SK-N-SH treated with all-trans-retinoic acid at 6 μM for 48 hours (cell line): ENCODE results near the gene ENTHD1.

ENCODE experiments used
- ATAC-seq: fragments of 200-7000 bp; cut with Tn5 transposase; 3 replicates; pipeline ENCODE4 v1.9.1; 2020; ENCODE audit warnings: mild to moderate bottlenecking, moderate library complexity
- ARNTL ChIP-seq: fragments of 450-650 bp; formaldehyde crosslinking; IDR thresholded peaks from 2 replicates; pipeline ENCODE4 v1.5.0; 2020; ENCODE audit warnings: low read depth, mild to moderate bottlenecking, moderate library complexity, borderline replicate concordance
- BACH2 ChIP-seq: fragments of 250-450 bp; sonication (Bioruptor Pico); IDR thresholded peaks from 2 replicates; pipeline ENCODE4 v1.9.0; 2021; ENCODE audit warnings: mild to moderate bottlenecking, borderline replicate concordance
- CREB5 ChIP-seq: fragments of 250-450 bp; sonication (Bioruptor Pico); IDR thresholded peaks from 2 replicates; pipeline ENCODE4 v1.5.1; 2020; ENCODE audit warnings: low read depth, mild to moderate bottlenecking, moderate library complexity
- CSDC2 ChIP-seq: fragments of 250-450 bp; sonication (Bioruptor Pico); IDR thresholded peaks from 2 replicates; pipeline ENCODE4 v1.5.0; 2020; ENCODE audit warnings: mild to moderate bottlenecking, moderate library complexity
- CSRNP3 ChIP-seq: fragments of 250-450 bp; sonication (Bioruptor Pico); IDR thresholded peaks from 2 replicates; pipeline ENCODE4 v1.5.1; 2021; ENCODE audit warnings: mild to moderate bottlenecking, moderate library complexity
- ESRRG ChIP-seq: fragments of 250-450 bp; sonication (Bioruptor Pico); IDR thresholded peaks from 2 replicates; pipeline ENCODE4 v1.6.1; 2021; ENCODE audit warnings: mild to moderate bottlenecking
- GLIS3 ChIP-seq: fragments of 250-450 bp; sonication (Bioruptor Pico); IDR thresholded peaks from 2 replicates; pipeline ENCODE4 v1.5.0; 2020; ENCODE audit warnings: mild to moderate bottlenecking, moderate library complexity
- ISL1 ChIP-seq: fragments of 250-450 bp; sonication (Bioruptor Pico); IDR thresholded peaks from 2 replicates; pipeline ENCODE4 v2.1.2; 2022; ENCODE audit warnings: mild to moderate bottlenecking, moderate library complexity
- OSR1 ChIP-seq: fragments of 250-450 bp; sonication (Bioruptor Pico); IDR thresholded peaks from 2 replicates; pipeline ENCODE4 v1.8.0; 2022; ENCODE audit warnings: moderate library complexity, mild to moderate bottlenecking, inconsistent platforms
- PATZ1 ChIP-seq: fragments of 250-450 bp; sonication (Bioruptor Pico); IDR thresholded peaks from 2 replicates; pipeline ENCODE4 v1.8.0; 2020; ENCODE audit warnings: mild to moderate bottlenecking, moderate library complexity, borderline replicate concordance
- PPARA ChIP-seq: fragments of 250-450 bp; sonication (Bioruptor Pico); IDR thresholded peaks from 2 replicates; pipeline ENCODE4 v1.5.0; 2020; ENCODE audit warnings: mild to moderate bottlenecking, borderline replicate concordance
- RARB ChIP-seq: fragments of 250-450 bp; sonication (Bioruptor Pico); IDR thresholded peaks from 2 replicates; pipeline ENCODE4 v1.8.0; 2021; ENCODE audit warnings: mild to moderate bottlenecking, moderate library complexity
- SNAI2 ChIP-seq: fragments of 250-450 bp; sonication (Bioruptor Pico); IDR thresholded peaks from 2 replicates; pipeline ENCODE4 v1.5.0; 2020; ENCODE audit warnings: mild to moderate bottlenecking, moderate library complexity
- TCF4 ChIP-seq: fragments of 250-450 bp; sonication (Bioruptor Pico); IDR thresholded peaks from 2 replicates; pipeline ENCODE4 v1.8.0; 2021; ENCODE audit warnings: mild to moderate bottlenecking, moderate library complexity, borderline replicate concordance
- TOX ChIP-seq: fragments of 250-450 bp; sonication (Bioruptor Pico); IDR thresholded peaks from 2 replicates; pipeline ENCODE4 v1.8.0; 2021; ENCODE audit warnings: mild to moderate bottlenecking, moderate library complexity, borderline replicate concordance
- TSHZ2 ChIP-seq: fragments of 250-450 bp; sonication (Bioruptor Pico); IDR thresholded peaks from 2 replicates; pipeline ENCODE4 v1.5.0; 2020; ENCODE audit warnings: mild to moderate bottlenecking, moderate library complexity
- ZC3H10 ChIP-seq: fragments of 250-450 bp; sonication (Bioruptor Pico); IDR thresholded peaks from 2 replicates; pipeline ENCODE4 v1.5.1; 2021; ENCODE audit warnings: mild to moderate bottlenecking, moderate library complexity
- ZFP30 ChIP-seq: fragments of 450-650 bp; formaldehyde crosslinking; IDR thresholded peaks from 2 replicates; pipeline ENCODE4 v1.5.0; 2022; ENCODE audit warnings: mild to moderate bottlenecking, moderate library complexity
- ZNF565 ChIP-seq: fragments of 450-650 bp; formaldehyde crosslinking; conservative IDR thresholded peaks from 2 replicates; pipeline ENCODE4 v1.5.0; 2020; ENCODE audit warnings: low read depth, mild to moderate bottlenecking, moderate library complexity
- ZNF70 ChIP-seq: fragments of 450-650 bp; formaldehyde crosslinking; IDR thresholded peaks from 2 replicates; pipeline ENCODE4 v1.5.0; 2020; ENCODE audit warnings: mild to moderate bottlenecking, moderate library complexity
- ZNF8 ChIP-seq: fragments of 450-650 bp; formaldehyde crosslinking; IDR thresholded peaks from 2 replicates; pipeline ENCODE4 v1.5.0; 2020; ENCODE audit warnings: mild to moderate bottlenecking, moderate library complexity
- TF ChIP-seq, protein P1 (sequence below): fragments of 250-450 bp; sonication (Bioruptor Pico); IDR thresholded peaks from 2 replicates; pipeline ENCODE4 v1.8.0; 2021; ENCODE audit warnings: low read depth, mild to moderate bottlenecking, moderate library complexity, borderline replicate concordance

ENTHD1 gene

GRCh38 chr22:39777716-39778454, 115.7 kb downstream of the ENTHD1 start:
- no peak for ATAC-seq
- no peak for TF ChIP-seq ZNF70 (CRISPR knock-in tag)
- no peak for TF ChIP-seq ZNF8 (CRISPR knock-in tag)
- TF ChIP-seq SNAI2, result no peak
- TF ChIP-seq CSRNP3, result no peak
- no peak for TF ChIP-seq RARB
- no peak for TF ChIP-seq OSR1
- no peak for TF ChIP-seq ZC3H10
- no peak for TF ChIP-seq CREB5
- TF ChIP-seq ESRRG (CRISPR knock-in tag), result no peak
- TF ChIP-seq GLIS3 (CRISPR knock-in tag), result no peak
- no peak for TF ChIP-seq CSDC2
- TF ChIP-seq, protein P1, sequence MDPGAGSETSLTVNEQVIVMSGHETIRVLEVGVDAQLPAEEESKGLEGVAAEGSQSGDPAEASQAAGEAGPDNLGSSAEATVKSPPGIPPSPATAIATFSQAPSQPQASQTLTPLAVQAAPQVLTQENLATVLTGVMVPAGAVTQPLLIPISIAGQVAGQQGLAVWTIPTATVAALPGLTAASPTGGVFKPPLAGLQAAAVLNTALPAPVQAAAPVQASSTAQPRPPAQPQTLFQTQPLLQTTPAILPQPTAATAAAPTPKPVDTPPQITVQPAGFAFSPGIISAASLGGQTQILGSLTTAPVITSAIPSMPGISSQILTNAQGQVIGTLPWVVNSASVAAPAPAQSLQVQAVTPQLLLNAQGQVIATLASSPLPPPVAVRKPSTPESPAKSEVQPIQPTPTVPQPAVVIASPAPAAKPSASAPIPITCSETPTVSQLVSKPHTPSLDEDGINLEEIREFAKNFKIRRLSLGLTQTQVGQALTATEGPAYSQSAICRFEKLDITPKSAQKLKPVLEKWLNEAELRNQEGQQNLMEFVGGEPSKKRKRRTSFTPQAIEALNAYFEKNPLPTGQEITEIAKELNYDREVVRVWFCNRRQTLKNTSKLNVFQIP (CRISPR knock-in tag), result no peak
- no peak for TF ChIP-seq ZNF565 (CRISPR knock-in tag)
- no peak for TF ChIP-seq PATZ1
- no peak for TF ChIP-seq TCF4 (CRISPR knock-in tag)
- no peak for TF ChIP-seq ARNTL (CRISPR knock-in tag)
- TF ChIP-seq PPARA (CRISPR knock-in tag), result no peak
- TF ChIP-seq ZFP30 (CRISPR knock-in tag), result no peak
- TF ChIP-seq ISL1 (CRISPR knock-in tag), result no peak

GRCh38 chr22:39776295-39777009, 117.1 kb downstream of the ENTHD1 start:
- no peak for ATAC-seq
- TF ChIP-seq TCF4 (CRISPR knock-in tag) (no peak), ARNTL (CRISPR knock-in tag) (no peak), ZNF565 (CRISPR knock-in tag) (no peak), TOX (CRISPR knock-in tag) (no peak), OSR1 (no peak), ZNF8 (CRISPR knock-in tag) (no peak), TSHZ2 (CRISPR knock-in tag) (no peak), CSRNP3 (no peak), BACH2 (no peak), CREB5 (no peak), PPARA (CRISPR knock-in tag) (no peak), PATZ1 (no peak)
- TF ChIP-seq, protein P1 (CRISPR knock-in tag), result no peak
